ENCODE results near the gene FTH1.

DNA sequence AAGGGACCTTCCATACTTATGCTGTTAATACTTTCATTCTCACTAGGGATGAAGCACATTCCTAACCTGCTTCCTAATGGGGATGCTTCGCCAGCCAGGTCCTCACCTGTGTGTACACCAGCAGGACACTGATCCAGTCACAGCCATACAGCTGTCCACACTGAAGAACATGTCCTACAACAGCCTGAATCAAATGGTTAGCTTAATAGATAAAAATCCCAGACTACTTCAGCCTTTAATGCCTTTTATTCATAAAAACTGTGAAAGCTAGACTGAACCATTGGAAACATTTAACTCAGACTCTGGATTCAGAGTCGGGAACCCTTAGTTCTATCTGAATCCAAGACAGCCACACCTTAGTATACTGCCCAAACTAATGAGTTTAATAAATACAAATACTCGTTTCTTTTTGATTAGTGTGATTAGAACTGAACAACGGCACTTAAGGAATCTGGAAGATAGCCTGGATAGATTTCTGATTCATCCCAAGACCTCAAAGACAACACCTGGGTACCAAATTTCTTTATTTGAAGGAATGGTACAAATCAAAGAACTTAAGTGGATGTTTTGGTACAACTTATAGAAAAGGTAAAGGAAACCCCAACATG is 3.3 kb downstream of the FTH1 start:
- TF ChIP-seq CTCF (conservative IDR thresholded peaks at IDR 0.05 in 1 of 2, IDR thresholded peaks at IDR 0.05 in 1 of 2; ENCODE audit: low read depth in 1 of 2, low read length in 2 of 2) (no peak), EZH2 (IDR thresholded peaks at IDR 0.05; ENCODE audit: low read length, missing control alignments) (no peak)

All from fibroblast of lung (primary cell).